ENCODE data around the gene FILIP1L. TPM values are rescaled to one million over a fixed set of nuclear protein-coding genes. Genes with fewer than 3 reads are reported as not detected.

FILIP1L gene
- total and polyA plus RNA-seq, 2 donors (not counting 1 experiment from before 2014, with no cell fraction given), result 0.32 to 0.48 TPM

DNA sequence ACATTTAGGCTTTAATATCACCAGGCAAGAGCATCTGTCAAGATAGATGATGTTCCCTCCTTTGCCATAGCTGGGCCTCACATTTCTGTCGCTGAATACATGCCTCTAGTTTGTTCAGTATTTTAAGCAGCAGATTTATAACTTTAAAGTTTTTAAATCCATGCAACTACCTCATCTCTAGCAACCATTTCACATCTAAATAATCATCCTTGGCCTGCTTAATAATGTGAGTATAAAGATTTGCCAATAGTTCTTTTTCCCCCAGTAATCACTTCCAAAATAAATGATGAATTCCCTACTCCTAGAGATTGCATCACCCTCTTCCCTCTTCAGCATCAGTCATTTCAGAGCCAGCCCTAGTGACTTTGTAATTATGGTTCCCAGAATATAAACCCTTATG lies 36.2 kb upstream of the FILIP1L start:
- ATAC-seq (ENCODE audit: low read depth), result no peak
- no peak overlapping the region for H2AFZ ChIP-seq (ENCODE audit: insufficient read depth, low read depth, low read length, poor library complexity, severe bottlenecking)

DNA sequence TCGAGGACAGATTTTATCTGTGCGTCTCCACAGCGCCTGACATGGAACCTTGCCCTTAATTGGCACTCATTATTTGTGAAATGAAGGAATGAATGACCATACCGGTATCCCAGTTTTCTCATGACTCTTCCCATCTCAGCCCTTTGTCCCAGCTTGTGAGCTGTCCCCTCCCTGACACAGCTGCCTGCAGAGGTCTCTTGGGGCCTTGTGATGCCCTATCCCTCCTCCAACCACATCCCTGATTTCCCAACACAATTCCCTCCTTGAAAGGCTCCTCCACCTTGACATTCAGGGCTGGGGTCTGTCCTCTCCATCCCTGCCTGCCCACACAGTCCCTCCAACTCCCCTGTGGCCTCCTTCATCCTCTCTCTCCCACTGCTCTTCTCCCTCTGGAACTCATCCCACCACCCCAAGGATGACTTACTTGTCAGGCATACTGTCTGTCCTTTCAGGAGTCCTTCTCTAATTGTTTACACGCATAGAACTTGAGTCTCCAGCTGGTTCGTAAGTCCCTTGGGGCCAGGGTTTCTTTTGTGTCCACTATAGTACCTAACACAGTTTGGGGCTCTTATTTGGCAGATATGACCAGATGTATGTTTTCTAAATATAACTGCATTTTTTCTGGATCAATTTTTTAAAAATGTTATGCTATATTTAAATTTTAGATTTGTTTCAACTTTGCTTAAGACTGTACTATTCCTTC lies 35.6 kb upstream of the FILIP1L start:
- DNase-seq (no peak), ATAC-seq (ENCODE audit: low read depth) (no peak)
- WGBS (ENCODE audit: insufficient coverage), result 100% methylated on average over 2 of the region's 6 CpGs
- Histone ChIP-seq H3K9me3 (ENCODE audit: control extremely low read depth in 1 of 3, control insufficient read depth in 2 of 3, insufficient read depth in 1 of 3, low read length in 2 of 3) (peaks cover 0 to 5% (median under 1%) of the 10 kb centered on the region in 3 donors), H3K27ac (ENCODE audit: low read length in 2 of 2) (no peak overlapping the region), H3K4me2 (replicated peaks; ENCODE audit: low read depth, low read length, poor library complexity, severe bottlenecking) (no peak overlapping the region), H3K79me2 (ENCODE audit: control insufficient read depth, insufficient read depth, low read length) (no peaks in the 10 kb centered on the region), H3K9ac (ENCODE audit: low read length) (no peak overlapping the region), H3K27me3 (replicated peaks in 1 of 4; ENCODE audit: control extremely low read depth in 1 of 4, control insufficient read depth in 3 of 4, insufficient read depth in 4 of 4, low read length in 3 of 4) (no peaks in the 10 kb centered on the region), H4K20me1 (ENCODE audit: control insufficient read depth, insufficient read depth, low read length, poor library complexity, severe bottlenecking) (no peaks in the 10 kb centered on the region), H2AFZ (ENCODE audit: insufficient read depth, low read depth, low read length, poor library complexity, severe bottlenecking) (no peak overlapping the region), H3K4me3 (ENCODE audit: control extremely low read depth in 1 of 5, extremely low read depth in 1 of 5, insufficient read depth in 1 of 5, low read depth in 2 of 5, low read length in 4 of 5) (no peak overlapping the region), H3K4me1 (ENCODE audit: control insufficient read depth in 2 of 2, insufficient read depth in 2 of 2, low read length in 2 of 2) (no peaks in the 10 kb centered on the region), H3K36me3 (replicated peaks in 1 of 2; ENCODE audit: control extremely low read depth in 1 of 2, control insufficient read depth in 1 of 2, extremely low read depth in 1 of 2, insufficient read depth in 2 of 2, low read length in 1 of 2) (peaks cover 0 to 4% of the 10 kb centered on the region in 2 experiments)
- POLR2A ChIA-PET, result no interaction called here
- intact Hi-C loops (cut with micrococcal nuclease), result no loop called here
- no peaks in the 10 kb centered on the region for H3K27me3 Mint-ChIP-seq
- CTCF ChIA-PET, result interaction anchor here (1.6 kb wide), 1 partner anchor 20 kb away, joined by 4 read pairs; no protein-coding TSS in a partner anchor
- no peak overlapping the region for H3K4me3 Mint-ChIP-seq
- no peak overlapping the region for H3K27ac Mint-ChIP-seq
- H3K9me3 Mint-ChIP-seq (ENCODE audit: insufficient read depth), result no peaks in the 10 kb centered on the region
- no peaks in the 10 kb centered on the region for H3K4me1 Mint-ChIP-seq
- TF ChIP-seq, protein P1, sequence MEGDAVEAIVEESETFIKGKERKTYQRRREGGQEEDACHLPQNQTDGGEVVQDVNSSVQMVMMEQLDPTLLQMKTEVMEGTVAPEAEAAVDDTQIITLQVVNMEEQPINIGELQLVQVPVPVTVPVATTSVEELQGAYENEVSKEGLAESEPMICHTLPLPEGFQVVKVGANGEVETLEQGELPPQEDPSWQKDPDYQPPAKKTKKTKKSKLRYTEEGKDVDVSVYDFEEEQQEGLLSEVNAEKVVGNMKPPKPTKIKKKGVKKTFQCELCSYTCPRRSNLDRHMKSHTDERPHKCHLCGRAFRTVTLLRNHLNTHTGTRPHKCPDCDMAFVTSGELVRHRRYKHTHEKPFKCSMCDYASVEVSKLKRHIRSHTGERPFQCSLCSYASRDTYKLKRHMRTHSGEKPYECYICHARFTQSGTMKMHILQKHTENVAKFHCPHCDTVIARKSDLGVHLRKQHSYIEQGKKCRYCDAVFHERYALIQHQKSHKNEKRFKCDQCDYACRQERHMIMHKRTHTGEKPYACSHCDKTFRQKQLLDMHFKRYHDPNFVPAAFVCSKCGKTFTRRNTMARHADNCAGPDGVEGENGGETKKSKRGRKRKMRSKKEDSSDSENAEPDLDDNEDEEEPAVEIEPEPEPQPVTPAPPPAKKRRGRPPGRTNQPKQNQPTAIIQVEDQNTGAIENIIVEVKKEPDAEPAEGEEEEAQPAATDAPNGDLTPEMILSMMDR (IDR thresholded peaks at IDR 0.05), result no peak
- TF ChIP-seq EZH2 (IDR thresholded peaks at IDR 0.05; ENCODE audit: borderline replicate concordance, insufficient read depth, low read depth, low read length, poor library complexity, severe bottlenecking), result no peak

More for the DNA sequence above, 36.2 kb upstream of the FILIP1L start:
- ChIA-PET POLR2A (no interaction called here), CTCF (interaction anchor here (1.6 kb wide), 1 partner anchor 20 kb away, joined by 4 read pairs; no protein-coding TSS in a partner anchor)
- H3K4me3 Mint-ChIP-seq, result no peak overlapping the region
- Histone ChIP-seq H3K79me2 (ENCODE audit: control insufficient read depth, insufficient read depth, low read length) (no peaks in the 10 kb centered on the region), H3K9me3 (ENCODE audit: control extremely low read depth in 1 of 3, control insufficient read depth in 2 of 3, insufficient read depth in 1 of 3, low read length in 2 of 3) (peaks cover 3 to 5% (median 5%) of the 10 kb centered on the region in 3 donors), H3K27me3 (replicated peaks in 1 of 4; ENCODE audit: control extremely low read depth in 1 of 4, control insufficient read depth in 3 of 4, insufficient read depth in 4 of 4, low read length in 3 of 4) (no peaks in the 10 kb centered on the region), H3K4me1 (ENCODE audit: control insufficient read depth in 2 of 2, insufficient read depth in 2 of 2, low read length in 2 of 2) (no peaks in the 10 kb centered on the region), H4K20me1 (ENCODE audit: control insufficient read depth, insufficient read depth, low read length, poor library complexity, severe bottlenecking) (no peaks in the 10 kb centered on the region), H3K4me2 (replicated peaks; ENCODE audit: low read depth, low read length, poor library complexity, severe bottlenecking) (no peak overlapping the region), H3K36me3 (replicated peaks in 1 of 2; ENCODE audit: control extremely low read depth in 1 of 2, control insufficient read depth in 1 of 2, extremely low read depth in 1 of 2, insufficient read depth in 2 of 2, low read length in 1 of 2) (peaks cover 0 to 4% of the 10 kb centered on the region in 2 experiments), H3K27ac (ENCODE audit: low read length in 2 of 2) (no peak overlapping the region), H3K4me3 (ENCODE audit: control extremely low read depth in 1 of 5, extremely low read depth in 1 of 5, insufficient read depth in 1 of 5, low read depth in 2 of 5, low read length in 4 of 5) (no peak overlapping the region), H3K9ac (ENCODE audit: low read length) (no peak overlapping the region)
- no peaks in the 10 kb centered on the region for H3K27me3 Mint-ChIP-seq
- WGBS (ENCODE audit: insufficient coverage), result no CpG with 5 or more reads among the region's 1 CpG
- intact Hi-C loops (cut with micrococcal nuclease), result no loop called here
- H3K4me1 Mint-ChIP-seq, result no peaks in the 10 kb centered on the region
- H3K9me3 Mint-ChIP-seq (ENCODE audit: insufficient read depth), result peaks cover 6% of the 10 kb centered on the region
- DNase-seq, result no peak
- TF ChIP-seq EZH2 (IDR thresholded peaks at IDR 0.05; ENCODE audit: borderline replicate concordance, insufficient read depth, low read depth, low read length, poor library complexity, severe bottlenecking), result no peak
- TF ChIP-seq, protein P1 (IDR thresholded peaks at IDR 0.05), result no peak
- H3K27ac Mint-ChIP-seq, result no peak overlapping the region

All from B cell (primary cell).